HEK293T (cell line): ENCODE results near the gene EHBP1.

Experiments
- CTCF ChIA-PET: fragments of 350-600 bp; formaldehyde crosslinking; extraction: SDS; loops from one replicate; lab custom pipeline; 2021; ENCODE audit warnings: antibody characterized with exemption, inconsistent platforms; lab: Yijun Ruan, JAX
- POLR2A ChIA-PET: fragments of 350-600 bp; formaldehyde crosslinking; extraction: SDS; loops from one replicate; lab custom pipeline; 2020; ENCODE audit warnings: antibody characterized with exemption, inconsistent platforms; lab: Yijun Ruan, JAX
- DNase-seq: peaks from one replicate; pipeline ENCODE4 v3.0.0; 2012; ENCODE audit warnings: mixed read lengths; ENCODE audit errors: extremely low spot score
- ARNT ChIP-seq: fragments of 450-650 bp; IDR thresholded peaks from 2 replicates; pipeline ENCODE4 v1.6.1; 2017; ENCODE audit warnings: mild to moderate bottlenecking
- BHLHE40 ChIP-seq: fragments of 450-650 bp; IDR thresholded peaks from 2 replicates; pipeline ENCODE4 v1.6.1; 2016; ENCODE audit warnings: mild to moderate bottlenecking, moderate library complexity, borderline replicate concordance
- CTBP1 ChIP-seq: fragments of 450-650 bp; IDR thresholded peaks from 2 replicates; pipeline ENCODE4 v1.6.1; 2016; ENCODE audit warnings: borderline replicate concordance
- ELF4 ChIP-seq: fragments of 450-650 bp; IDR thresholded peaks from 2 replicates; pipeline ENCODE4 v1.6.1; 2017; ENCODE audit warnings: antibody characterized with exemption
- FOXA1 ChIP-seq: fragments of 450-650 bp; IDR thresholded peaks from 2 replicates; pipeline ENCODE4 v1.6.1; 2016; ENCODE audit warnings: mild to moderate bottlenecking
- FOXK2 ChIP-seq: fragments of 450-650 bp; IDR thresholded peaks from 2 replicates; pipeline ENCODE4 v1.6.1; 2016; ENCODE audit warnings: mild to moderate bottlenecking
- FOXM1 ChIP-seq: fragments of 450-650 bp; IDR thresholded peaks from 2 replicates; pipeline ENCODE4 v1.6.1; 2017; ENCODE audit warnings: mild to moderate bottlenecking, borderline replicate concordance
- HDGF ChIP-seq: fragments of 450-650 bp; IDR thresholded peaks from 2 replicates; pipeline ENCODE4 v1.6.1; 2017; ENCODE audit warnings: antibody characterized with exemption, borderline replicate concordance
- L3MBTL2 ChIP-seq: fragments of 450-650 bp; conservative IDR thresholded peaks from 2 replicates; pipeline ENCODE4 v1.6.1; 2016; ENCODE audit warnings: mild to moderate bottlenecking
- LEF1 ChIP-seq: fragments of 450-650 bp; IDR thresholded peaks from 2 replicates; pipeline ENCODE4 v1.6.1; 2017; ENCODE audit warnings: mild to moderate bottlenecking, borderline replicate concordance
- NFRKB ChIP-seq: fragments of 450-650 bp; IDR thresholded peaks from 2 replicates; pipeline ENCODE4 v1.6.1; 2016; ENCODE audit warnings: mild to moderate bottlenecking, moderate library complexity
- PKNOX1 ChIP-seq: fragments of 450-650 bp; IDR thresholded peaks from 2 replicates; pipeline ENCODE4 v1.6.1; 2016
- SP1 ChIP-seq: fragments of 450-650 bp; IDR thresholded peaks from 2 replicates; pipeline ENCODE4 v1.6.1; 2017
- SUZ12 ChIP-seq: fragments of 450-650 bp; IDR thresholded peaks from 2 replicates; pipeline ENCODE4 v1.6.1; 2016; ENCODE audit warnings: mild to moderate bottlenecking
- TARDBP ChIP-seq: fragments of 450-650 bp; IDR thresholded peaks from 2 replicates; pipeline ENCODE4 v1.6.1; 2016
- ZNF384 ChIP-seq: fragments of 450-650 bp; IDR thresholded peaks from 2 replicates; pipeline ENCODE4 v1.6.1; 2016

The EHBP1 gene

DNA sequence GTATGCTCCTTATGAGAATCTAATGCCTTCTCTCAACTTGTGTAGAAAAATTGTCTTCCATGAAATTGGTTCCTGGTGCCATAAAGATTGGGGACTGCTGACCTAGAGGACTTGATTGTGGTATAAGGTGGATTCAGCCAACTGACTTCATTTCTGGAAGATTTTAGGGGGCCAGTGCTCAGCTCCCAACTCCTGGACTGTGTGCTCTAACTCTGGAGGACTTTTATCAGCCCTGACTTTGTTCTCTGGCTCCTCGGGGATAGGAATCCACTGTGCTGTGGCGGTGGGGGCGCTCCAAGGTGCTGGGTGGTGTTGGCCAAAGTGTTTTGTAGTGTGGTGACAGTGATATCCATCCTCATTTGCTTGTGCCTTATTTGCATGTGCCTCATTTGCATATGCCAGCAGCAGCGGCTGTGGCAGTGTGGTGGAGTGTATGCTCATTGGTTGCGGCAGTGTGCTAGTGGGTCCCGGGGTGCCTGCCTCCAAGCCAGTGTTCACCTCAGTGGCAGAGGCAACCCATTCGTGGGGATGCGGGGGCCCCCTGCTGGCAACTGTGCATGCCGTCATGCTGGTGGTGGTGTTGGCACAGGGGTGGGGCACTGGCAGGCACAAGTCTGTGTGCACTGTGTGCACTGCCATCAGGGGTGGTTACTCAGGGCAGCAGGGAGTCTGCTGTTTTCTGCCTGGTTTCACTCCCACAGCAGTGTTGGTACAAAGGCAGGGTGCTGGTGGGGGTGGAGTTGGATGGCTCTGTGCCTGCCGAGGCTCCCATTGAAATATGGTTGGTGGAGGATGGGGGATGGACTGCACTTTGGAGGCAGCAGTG lies 19.6 kb downstream of the EHBP1 start:
- no peak for DNase-seq
- POLR2A ChIA-PET, result no interaction called here
- no peak for TF ChIP-seq SP1
- no peak for TF ChIP-seq LEF1
- TF ChIP-seq FOXK2, result no peak
- CTCF ChIA-PET, result no interaction called here

GRCh38 chr2:62725712-62726055 lies 20.2 kb downstream of the EHBP1 start:
- TF ChIP-seq CTBP1, result no peak
- ChIA-PET CTCF (no interaction called here), POLR2A (no interaction called here)
- DNase-seq, result no peak

- TF ChIP-seq L3MBTL2 (no peak), TARDBP (no peak), HDGF (no peak), CTBP1 (no peak), BHLHE40 (no peak), SP1 (no peak), ARNT (no peak), FOXM1 (no peak), PKNOX1 (no peak), FOXA1 (no peak), SUZ12 (no peak), ELF4 (no peak), LEF1 (no peak), NFRKB (no peak), FOXK2 (no peak), ZNF384 (no peak)
- ChIA-PET POLR2A (no interaction called here), CTCF (no interaction called here)
- DNase-seq, result no peak
Observed at GRCh38 chr2:62727259-62727867, 21.9 kb downstream of the EHBP1 start.

- ChIA-PET POLR2A (no interaction called here), CTCF (no interaction called here)
- no peak for DNase-seq
- no peak for TF ChIP-seq PKNOX1
- no peak for TF ChIP-seq FOXM1
- TF ChIP-seq FOXA1, result no peak
Observed at GRCh38 chr2:62727876-62728566, 22.5 kb downstream of the EHBP1 start.

- TF ChIP-seq NFRKB (no peak), ELF4 (no peak), SUZ12 (no peak), ARNT (no peak), LEF1 (no peak), SP1 (no peak), BHLHE40 (no peak), ZNF384 (no peak), FOXK2 (no peak), FOXM1 (no peak)
- no peak for DNase-seq
- POLR2A ChIA-PET, result no interaction called here
- CTCF ChIA-PET, result no interaction called here
Observed at GRCh38 chr2:62731275-62731674, 25.8 kb downstream of the EHBP1 start.

DNA sequence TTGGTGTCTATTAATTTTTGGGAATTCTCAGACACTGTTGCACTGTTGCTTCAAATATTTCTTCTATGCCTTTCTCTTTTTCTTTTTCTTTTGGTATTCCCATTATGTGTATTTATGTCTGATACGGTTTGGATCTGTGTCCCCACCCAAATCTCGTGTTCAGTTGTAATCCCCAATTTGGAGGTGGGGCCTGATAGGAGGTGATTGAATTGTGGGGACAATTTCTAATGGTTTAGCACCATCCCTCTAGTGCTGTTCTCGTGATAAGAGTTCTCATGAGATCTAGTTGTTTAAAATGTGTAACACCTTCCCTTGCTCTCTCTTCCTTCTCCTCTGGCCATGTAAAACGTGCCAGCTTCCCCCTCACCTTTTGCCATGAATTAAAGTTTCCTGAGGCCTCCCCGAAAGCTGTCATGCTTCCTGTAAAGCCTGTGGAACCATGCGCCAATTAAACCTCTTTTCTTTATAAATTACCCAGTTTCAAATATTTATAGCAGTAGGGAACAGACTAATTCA lies 26.8 kb downstream of the EHBP1 start:
- ChIA-PET POLR2A (no interaction called here), CTCF (no interaction called here)
- no peak for TF ChIP-seq HDGF
- no peak for TF ChIP-seq FOXM1
- TF ChIP-seq ELF4, result no peak
- TF ChIP-seq LEF1, result no peak
- TF ChIP-seq L3MBTL2, result no peak
- TF ChIP-seq CTBP1, result no peak
- no peak for TF ChIP-seq SUZ12
- DNase-seq, result no peak

DNA sequence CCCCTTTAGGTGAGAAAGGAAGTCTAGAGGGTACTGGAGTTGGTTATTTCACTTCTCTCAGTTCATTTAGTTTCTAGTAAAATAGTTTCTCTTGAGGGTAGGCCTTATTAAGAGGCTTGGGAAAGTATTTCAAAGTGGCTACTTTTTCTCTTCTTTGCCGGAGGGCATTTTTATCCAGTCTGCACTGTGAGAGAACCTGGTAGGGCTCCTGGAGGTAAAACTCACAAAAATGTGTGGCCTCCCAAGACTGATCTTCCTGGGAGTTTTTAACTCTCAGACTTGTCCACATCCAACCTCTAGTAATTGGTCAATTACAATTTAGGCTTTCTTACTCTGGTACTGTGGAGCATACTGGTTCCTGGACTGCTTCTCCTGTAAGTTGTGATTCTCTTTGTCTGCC lies 28.0 kb downstream of the EHBP1 start:
- TF ChIP-seq TARDBP (no peak), BHLHE40 (no peak), ELF4 (no peak), PKNOX1 (no peak), CTBP1 (no peak), HDGF (no peak), L3MBTL2 (no peak), FOXA1 (no peak), SUZ12 (no peak), FOXM1 (no peak), FOXK2 (no peak), ARNT (no peak), NFRKB (no peak), LEF1 (no peak), ZNF384 (no peak), SP1 (no peak)
- ChIA-PET POLR2A (no interaction called here), CTCF (no interaction called here)
- no peak for DNase-seq
